Ovary (tissue), 3 donors: ENCODE results near the gene RRAD.

Experiments
- POLR2A ChIP-seq: fragments of 450-650 bp; IDR thresholded peaks from one replicate; pipeline ENCODE4 v1.6.1; 2017; ENCODE audit warnings: antibody characterized with exemption, mild to moderate bottlenecking, moderate library complexity
- TF ChIP-seq, protein P1 (sequence below), 3 donors: fragments of 450-650 bp in 2 of 3; fragments of 200-600 bp in 1 of 3; IDR thresholded peaks; one replicate each; pipeline versions ENCODE4 v1.5.1 to v1.8.0; 2016 to 2022; ENCODE audit warnings: antibody characterized with exemption in 3 of 3, mild to moderate bottlenecking in 1 of 3
- donor health status: DM: no; HTN: no; CAD: no.

DNA sequence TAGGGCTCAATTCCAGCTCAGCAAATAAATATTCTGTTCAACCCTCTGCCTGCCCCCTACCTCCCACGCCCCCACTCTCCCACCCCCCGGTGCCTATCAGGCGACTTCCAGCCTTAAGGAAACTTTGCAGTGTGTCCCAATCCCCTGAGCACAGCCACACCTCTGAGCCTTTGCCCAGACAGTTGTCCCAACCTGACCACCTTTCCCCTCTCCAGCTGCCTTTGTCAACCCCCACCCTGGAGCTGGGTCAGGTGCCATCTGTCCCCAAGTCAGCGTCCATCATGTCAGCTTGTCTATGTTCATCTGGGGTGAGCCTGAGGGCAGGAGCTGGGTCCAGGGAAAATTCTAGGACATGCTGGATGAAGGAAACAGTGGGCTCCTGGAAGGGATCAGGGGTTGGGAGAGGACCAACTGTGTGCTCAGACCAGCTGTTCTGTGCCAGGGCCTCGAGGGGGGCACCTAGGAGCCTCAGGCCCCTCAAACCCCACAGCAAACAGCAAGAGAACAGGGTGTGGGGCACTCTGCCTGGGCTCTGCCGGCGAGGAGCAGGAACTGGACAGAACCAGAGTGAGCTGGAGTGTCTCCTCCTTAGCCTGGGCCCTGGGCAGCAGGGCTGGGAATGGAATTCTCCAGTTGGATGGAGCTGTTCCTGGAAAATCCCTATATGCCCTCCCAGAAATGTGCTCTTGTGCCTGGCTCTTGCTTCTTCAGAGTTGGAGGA lies 24.5 kb downstream of the RRAD start:
- TF ChIP-seq POLR2A: no peak
- TF ChIP-seq, protein P1, sequence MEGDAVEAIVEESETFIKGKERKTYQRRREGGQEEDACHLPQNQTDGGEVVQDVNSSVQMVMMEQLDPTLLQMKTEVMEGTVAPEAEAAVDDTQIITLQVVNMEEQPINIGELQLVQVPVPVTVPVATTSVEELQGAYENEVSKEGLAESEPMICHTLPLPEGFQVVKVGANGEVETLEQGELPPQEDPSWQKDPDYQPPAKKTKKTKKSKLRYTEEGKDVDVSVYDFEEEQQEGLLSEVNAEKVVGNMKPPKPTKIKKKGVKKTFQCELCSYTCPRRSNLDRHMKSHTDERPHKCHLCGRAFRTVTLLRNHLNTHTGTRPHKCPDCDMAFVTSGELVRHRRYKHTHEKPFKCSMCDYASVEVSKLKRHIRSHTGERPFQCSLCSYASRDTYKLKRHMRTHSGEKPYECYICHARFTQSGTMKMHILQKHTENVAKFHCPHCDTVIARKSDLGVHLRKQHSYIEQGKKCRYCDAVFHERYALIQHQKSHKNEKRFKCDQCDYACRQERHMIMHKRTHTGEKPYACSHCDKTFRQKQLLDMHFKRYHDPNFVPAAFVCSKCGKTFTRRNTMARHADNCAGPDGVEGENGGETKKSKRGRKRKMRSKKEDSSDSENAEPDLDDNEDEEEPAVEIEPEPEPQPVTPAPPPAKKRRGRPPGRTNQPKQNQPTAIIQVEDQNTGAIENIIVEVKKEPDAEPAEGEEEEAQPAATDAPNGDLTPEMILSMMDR (IDR thresholded peaks at IDR 0.05): no peak
